Hepatocyte (in vitro differentiated cells): Measurements from ENCODE around the gene ANO7.

Source experiments
- EZH2 ChIP-seq: fragments of 200-600 bp; sonication (generic); IDR thresholded peaks from 2 replicates; pipeline ENCODE4 v1.6.1; 2016; ENCODE audit warnings: antibody characterized with exemption, mild to moderate bottlenecking, borderline replicate concordance
- EZH2phosphoT487 ChIP-seq: fragments of 200-600 bp; sonication (generic); IDR thresholded peaks from one replicate; pipeline ENCODE4 v1.6.1; 2018; ENCODE audit warnings: antibody characterized with exemption, mild to moderate bottlenecking, low read depth, moderate library complexity; ENCODE audit not compliant: unreplicated experiment, severe bottlenecking
- TF ChIP-seq, protein P1 (sequence below): fragments of 200-600 bp; sonication (generic); IDR thresholded peaks from 2 replicates; pipeline ENCODE4 v1.5.1; 2016; ENCODE audit warnings: antibody characterized with exemption, mild to moderate bottlenecking; ENCODE audit not compliant: poor library complexity

DNA sequence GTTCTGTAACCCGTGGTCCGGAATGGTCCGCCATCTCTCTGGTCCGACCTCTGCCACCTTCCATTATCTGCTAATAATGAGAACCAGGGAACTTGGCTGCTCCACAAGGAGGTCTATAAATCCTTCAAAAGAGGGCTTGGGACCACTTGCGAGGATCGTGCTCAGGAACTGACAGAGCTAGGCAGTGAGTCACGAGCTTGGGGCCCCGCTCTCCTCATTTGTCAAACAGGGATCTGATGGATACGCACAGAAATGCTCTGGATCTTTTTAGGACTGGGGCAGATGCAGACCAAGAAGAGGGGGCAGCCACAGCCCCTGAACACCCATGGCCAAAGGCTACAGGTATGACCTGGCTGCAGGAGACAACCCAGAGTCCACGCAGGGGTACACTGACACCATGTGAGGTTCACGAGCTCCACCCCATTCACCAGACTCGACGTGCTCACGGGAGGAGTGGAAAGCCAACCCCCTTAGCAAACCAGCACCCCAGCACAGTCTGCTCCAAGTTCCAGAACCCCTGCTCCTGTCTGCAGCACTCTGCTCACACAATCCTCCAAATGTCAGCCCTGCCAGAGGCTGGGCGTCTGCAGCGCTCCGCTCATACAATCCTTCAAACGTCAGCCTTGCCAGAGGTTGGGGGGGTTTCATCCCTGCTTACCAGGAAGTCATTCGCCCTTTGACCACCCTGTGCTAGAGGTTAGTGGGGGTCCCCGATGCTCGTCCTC is 45.8 kb downstream of the ANO7 start:
- TF ChIP-seq, protein P1, sequence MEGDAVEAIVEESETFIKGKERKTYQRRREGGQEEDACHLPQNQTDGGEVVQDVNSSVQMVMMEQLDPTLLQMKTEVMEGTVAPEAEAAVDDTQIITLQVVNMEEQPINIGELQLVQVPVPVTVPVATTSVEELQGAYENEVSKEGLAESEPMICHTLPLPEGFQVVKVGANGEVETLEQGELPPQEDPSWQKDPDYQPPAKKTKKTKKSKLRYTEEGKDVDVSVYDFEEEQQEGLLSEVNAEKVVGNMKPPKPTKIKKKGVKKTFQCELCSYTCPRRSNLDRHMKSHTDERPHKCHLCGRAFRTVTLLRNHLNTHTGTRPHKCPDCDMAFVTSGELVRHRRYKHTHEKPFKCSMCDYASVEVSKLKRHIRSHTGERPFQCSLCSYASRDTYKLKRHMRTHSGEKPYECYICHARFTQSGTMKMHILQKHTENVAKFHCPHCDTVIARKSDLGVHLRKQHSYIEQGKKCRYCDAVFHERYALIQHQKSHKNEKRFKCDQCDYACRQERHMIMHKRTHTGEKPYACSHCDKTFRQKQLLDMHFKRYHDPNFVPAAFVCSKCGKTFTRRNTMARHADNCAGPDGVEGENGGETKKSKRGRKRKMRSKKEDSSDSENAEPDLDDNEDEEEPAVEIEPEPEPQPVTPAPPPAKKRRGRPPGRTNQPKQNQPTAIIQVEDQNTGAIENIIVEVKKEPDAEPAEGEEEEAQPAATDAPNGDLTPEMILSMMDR: no peak
- no peak for TF ChIP-seq EZH2
- TF ChIP-seq EZH2phosphoT487: no peak
